GM18526 (cell line): Measurements from ENCODE around the gene CIT.

Experiments
- POLR2A ChIP-seq: IDR thresholded peaks from 3 replicates; pipeline ENCODE4 v1.6.1; 2011; ENCODE audit not compliant: insufficient read length; ENCODE audit errors: extremely low read depth

The CIT gene

DNA sequence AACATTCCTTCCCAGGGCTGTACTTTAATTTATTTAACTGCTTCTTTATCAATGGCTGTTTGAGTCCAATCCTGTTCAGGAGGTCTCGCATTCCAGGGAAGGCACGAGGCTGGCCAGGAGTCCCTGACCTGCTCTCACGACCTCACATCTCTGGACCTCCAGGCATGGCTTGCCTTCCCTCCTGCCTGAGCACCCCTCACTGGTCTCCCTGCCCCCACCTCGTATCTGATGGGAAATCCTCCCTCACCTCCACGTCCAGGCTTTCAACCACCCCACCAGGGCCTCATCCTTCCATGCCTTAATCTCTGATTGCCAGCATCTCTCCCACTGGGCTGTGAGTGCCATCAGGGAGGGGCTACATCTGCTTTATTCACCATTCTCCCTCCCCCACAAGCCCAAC lies 180.2 kb downstream of the CIT start:
- no peak for TF ChIP-seq POLR2A

DNA sequence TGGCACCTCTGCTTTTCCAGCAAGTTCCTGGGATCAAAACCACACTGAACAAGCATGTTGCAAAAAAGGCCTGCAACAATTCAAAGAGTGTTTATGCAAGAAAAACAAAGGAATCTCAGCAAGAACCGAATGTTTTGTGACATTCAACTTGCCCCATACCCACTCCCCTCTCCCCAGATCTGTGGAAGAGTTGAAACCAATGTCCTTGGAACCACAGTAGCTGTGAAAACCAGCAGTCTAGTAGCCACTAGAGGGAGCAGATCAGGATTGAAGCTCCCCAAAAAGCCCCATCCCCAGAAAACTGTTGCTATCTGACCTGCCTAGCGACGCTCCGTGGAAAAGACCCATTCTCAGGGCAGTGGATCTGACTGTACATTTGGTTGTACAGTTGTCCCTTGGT lies 182.1 kb downstream of the CIT start:
- no peak for TF ChIP-seq POLR2A

GRCh38 chr12:119694111-119694510 lies 183.0 kb downstream of the CIT start:
- no peak for TF ChIP-seq POLR2A

DNA sequence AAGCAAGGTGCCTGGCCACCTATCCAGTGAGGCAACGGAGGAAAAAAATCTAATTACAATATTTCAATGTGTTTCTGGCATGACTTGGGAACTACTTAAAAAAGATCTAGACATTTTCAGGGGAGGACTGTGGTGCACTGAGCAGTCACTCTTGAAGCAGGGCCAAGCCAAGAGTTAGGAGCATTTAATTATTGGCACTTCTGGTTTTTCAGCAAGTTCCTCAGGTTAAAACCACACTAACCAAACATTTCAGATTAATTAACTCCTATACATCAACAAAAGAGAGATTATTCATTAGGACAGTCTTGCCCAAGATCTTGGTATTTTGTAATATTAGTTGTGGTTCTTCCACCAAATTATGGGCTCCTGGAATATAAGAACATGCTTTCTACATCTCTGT lies 183.6 kb downstream of the CIT start:
- no peak for TF ChIP-seq POLR2A

- no peak for TF ChIP-seq POLR2A
Measured at GRCh38 chr12:119692997-119693396, 184.1 kb downstream of the CIT start.

DNA sequence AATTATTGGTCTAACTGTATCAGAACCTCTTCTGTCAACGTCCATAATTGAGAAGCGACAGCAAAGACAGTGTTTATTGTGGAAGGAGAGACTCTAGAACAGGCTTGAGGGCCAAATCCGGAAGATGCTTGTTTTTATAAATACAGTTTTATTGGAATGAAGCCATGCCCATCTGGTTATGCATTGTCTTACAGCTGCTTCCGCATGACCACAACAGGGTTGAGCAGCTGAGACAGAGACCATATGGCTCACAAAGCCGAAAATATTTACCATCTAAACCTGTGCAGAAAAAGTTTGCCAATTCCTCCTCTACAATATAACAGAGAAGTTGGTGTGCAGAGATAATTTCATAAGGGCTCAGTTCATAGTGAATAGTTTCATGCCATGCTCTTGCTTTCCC lies 184.7 kb downstream of the CIT start:
- TF ChIP-seq POLR2A = no peak

DNA sequence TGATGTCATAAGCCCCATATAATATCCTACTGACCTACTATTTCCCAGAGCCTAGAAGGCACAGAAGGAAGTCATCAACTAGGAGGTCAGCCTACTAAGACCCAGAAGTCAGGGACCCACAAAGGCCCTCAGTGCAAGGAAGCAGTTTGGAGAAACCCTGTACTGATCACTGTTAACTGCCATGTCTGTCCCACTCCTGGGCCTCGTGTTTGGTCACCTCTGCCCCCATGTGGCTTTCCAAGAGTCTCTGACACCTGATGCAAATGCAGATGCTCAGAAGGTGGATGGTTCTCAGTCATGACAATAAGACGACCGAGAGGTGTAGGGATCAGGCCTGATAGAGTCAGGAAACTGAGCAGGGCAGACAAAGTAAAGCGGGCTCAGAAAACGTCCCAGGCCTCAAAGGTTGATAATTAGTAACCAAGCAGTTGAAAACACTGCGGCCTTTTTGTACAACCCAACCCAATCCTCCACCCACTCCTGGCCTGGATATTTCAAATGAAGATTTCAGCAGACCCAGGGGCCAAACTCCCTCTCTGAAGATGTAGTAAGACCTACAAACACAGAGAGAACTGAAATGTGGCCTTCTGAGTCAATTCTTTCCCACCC lies 185.8 kb downstream of the CIT start:
- TF ChIP-seq POLR2A = no peak

DNA sequence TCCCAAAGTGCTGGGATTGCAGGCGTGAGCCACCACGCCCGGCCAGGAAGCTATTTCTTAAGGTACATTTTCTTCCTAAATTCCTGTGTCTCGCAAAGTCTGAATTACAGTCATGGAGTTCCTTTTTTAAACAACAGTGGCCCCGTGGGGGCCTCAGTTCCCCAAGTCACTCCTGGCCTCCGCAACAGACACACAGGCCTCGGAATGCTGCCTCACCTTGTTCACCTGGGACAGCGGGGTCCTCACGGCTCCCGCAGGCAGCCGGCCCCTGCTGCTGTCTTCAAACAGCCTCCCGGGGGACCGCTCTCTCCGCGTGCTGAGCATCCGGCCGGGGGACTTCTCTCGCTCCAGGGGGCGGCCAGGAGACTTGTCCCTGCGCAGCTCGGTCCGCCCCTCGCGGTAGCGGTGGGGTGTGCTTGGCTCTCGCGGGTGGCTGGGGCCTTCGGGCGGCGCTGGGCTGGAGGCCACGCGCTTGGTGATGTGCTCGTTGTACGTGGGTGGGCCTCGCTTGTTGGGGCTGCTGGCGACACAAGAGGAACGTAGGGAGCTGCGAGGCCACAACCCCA lies 187.1 kb downstream of the CIT start:
- no peak for TF ChIP-seq POLR2A

DNA sequence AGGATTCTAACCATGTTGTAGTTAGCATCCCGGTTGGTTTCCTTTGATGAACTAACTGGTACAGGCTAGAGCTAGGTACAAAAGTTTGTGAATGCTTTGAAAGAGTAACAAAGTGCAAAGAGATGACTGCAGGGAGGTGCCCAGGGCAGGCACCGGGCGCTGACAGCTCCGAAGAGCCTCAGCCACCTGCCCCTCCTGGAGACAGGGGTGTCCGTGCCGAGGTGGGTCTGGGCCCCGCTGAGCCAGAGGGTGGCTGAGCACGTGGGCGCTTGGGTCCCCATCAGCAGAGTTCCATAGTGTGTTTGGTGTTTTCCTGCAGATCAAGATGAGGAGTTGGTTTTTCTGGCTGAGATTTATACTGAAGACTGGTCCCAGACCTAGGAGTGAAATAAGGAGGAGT lies 189.2 kb downstream of the CIT start:
- no peak for TF ChIP-seq POLR2A

DNA sequence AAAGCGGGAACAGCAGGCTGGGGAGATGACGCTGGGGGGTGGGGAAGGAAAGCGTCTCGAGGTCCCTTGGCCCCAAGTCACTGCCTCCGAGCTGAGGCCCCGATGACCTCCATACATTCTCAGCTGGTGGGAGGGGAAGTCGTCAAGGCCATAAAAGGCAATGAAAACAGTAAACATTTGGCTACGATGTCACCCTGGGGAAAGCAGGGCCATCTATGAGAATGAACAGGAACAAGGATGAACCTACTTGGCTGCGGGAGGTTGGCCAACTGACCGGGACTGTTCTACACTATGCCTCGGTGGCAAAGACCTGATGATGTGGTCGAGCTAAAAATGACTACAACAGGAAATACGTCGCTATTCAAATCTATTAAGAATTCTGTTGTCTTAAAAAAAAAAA lies 189.7 kb downstream of the CIT start:
- TF ChIP-seq POLR2A = no peak

DNA sequence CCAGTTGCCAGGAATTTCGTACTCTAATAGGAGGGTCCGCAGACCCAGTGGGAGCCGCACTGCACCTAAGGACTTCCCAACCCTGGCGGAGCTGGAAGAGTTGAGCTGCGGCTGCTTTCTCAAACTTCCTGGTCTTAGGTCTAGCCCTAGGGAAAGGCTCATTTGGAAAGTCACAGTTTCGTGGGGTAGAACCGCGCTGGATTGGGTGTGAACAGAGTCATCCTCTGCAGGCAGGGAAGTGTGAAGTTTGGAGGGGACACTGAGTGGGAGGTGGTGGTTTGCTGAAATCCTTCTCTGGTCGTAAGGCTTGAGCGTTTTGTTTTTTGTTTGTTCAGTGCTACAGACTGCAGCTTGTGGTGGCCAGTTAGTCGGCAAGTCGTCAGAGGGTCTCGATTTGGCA lies 190.3 kb downstream of the CIT start:
- no peak for TF ChIP-seq POLR2A

GRCh38 chr12:119686355-119686754 lies 190.8 kb downstream of the CIT start:
- no peak for TF ChIP-seq POLR2A

DNA sequence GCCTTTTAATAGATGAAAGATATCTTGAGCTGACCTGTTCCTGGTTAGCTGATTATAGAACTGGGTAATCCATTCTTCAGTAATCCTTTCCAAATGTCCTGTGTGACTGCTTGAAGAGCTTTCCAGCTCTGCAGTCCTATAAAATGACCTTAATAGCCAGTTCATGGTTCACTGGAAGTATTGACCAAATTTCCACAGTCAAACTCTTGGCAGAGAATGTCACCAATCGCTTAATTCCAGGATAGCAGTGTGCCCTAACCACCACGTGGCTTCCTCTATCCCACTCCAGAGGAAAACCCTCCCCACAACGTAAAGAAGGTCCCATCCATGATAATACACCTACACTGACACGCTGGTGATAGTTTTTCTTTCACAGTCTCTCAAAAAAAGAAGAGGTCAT lies 191.7 kb downstream of the CIT start:
- TF ChIP-seq POLR2A = no peak

- TF ChIP-seq POLR2A = no peak
Measured at GRCh38 chr12:119684711-119685369, 192.3 kb downstream of the CIT start.

- TF ChIP-seq POLR2A = no peak
Measured at GRCh38 chr12:119683816-119684215, 193.3 kb downstream of the CIT start.

DNA sequence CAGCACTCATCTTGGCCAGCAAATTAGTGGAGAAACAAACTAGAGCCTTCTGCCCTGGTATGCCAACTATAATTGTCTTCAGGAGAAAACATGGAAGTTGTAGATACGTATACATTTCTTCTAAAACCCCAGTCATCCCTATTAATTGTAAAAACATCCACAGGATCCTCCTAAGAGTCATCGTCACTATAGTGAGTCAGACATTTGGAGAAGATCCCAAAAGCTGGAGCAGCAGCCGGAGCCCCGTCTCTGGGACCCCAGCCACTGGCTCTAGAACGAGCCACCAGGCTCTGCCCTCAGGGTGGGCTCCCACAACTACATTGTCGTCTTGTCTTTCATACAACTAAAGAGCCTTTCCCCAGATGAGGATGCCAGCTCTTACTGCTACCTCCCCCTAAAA lies 193.7 kb downstream of the CIT start:
- TF ChIP-seq POLR2A = no peak

- TF ChIP-seq POLR2A = no peak
Measured at GRCh38 chr12:119682639-119683252, 194.4 kb downstream of the CIT start.
